WTC11 (cell line): Measurements from ENCODE around the gene CENPT. TPM values are rescaled to one million over a fixed set of nuclear protein-coding genes. Genes with fewer than 3 reads are reported as not detected.

Experiments
- ATAC-seq: fragments of 200-7000 bp; cut with Tn5 transposase; 2 replicates; pipeline ENCODE4 v1.10.0; 2021; ENCODE audit warnings: mild to moderate bottlenecking, moderate library complexity
- CTCF ChIA-PET: fragments of 300-600 bp; sonication (Branson Sonifier 250); formaldehyde crosslinking; loops from one replicate; lab custom pipeline; 2021; ENCODE audit warnings: antibody characterized with exemption; lab: Charles Lee
- POLR2A ChIA-PET: fragments of 350-600 bp; sonication (Branson Sonifier 250); formaldehyde crosslinking; loops from one replicate; lab custom pipeline; 2021; ENCODE audit warnings: antibody characterized with exemption; lab: Charles Lee
- DNase-seq: peaks from one replicate; pipeline ENCODE4 v3.0.0; 2021; ENCODE audit warnings: low spot score
- H3K27ac Mint-ChIP-seq: 2 replicates; pipeline ENCODE4 v1.8.0; 2021; ENCODE audit warnings: mixed read lengths
- H3K27me3 Mint-ChIP-seq: 2 replicates; pipeline ENCODE4 v1.8.0; 2021; ENCODE audit warnings: low read depth, mild to moderate bottlenecking, moderate library complexity, mixed read lengths
- H3K36me3 Mint-ChIP-seq: 2 replicates; pipeline ENCODE4 v1.8.0; 2021; ENCODE audit warnings: mixed read lengths
- H3K4me1 Mint-ChIP-seq: 2 replicates; pipeline ENCODE4 v1.8.0; 2022; ENCODE audit warnings: mixed read lengths
- H3K4me3 Mint-ChIP-seq: 2 replicates; pipeline ENCODE4 v1.8.0; 2021; ENCODE audit warnings: mild to moderate bottlenecking, moderate library complexity, mixed read lengths
- H3K9me3 Mint-ChIP-seq: 2 replicates; pipeline ENCODE4 v1.8.0; 2021; ENCODE audit warnings: mixed read lengths
- AR ChIP-seq: fragments of 250-450 bp; sonication (Bioruptor Pico); IDR thresholded peaks from 2 replicates; pipeline ENCODE4 v1.9.0; 2021; ENCODE audit warnings: mild to moderate bottlenecking
- ATF1 ChIP-seq: sonication (generic); formaldehyde crosslinking; IDR thresholded peaks from 2 replicates; pipeline ENCODE4 v1.8.1; 2023; ENCODE audit warnings: mild to moderate bottlenecking, moderate library complexity, missing genetic modification reagents
- CREB1 ChIP-seq: sonication (generic); formaldehyde crosslinking; IDR thresholded peaks from 2 replicates; pipeline ENCODE4 v1.8.0; 2023; ENCODE audit warnings: mild to moderate bottlenecking, missing genetic modification reagents
- E2F1 ChIP-seq: sonication (generic); formaldehyde crosslinking; IDR thresholded peaks from 2 replicates; pipeline ENCODE4 v1.8.0; 2022; ENCODE audit warnings: mild to moderate bottlenecking, missing genetic modification reagents
- E2F4 ChIP-seq: sonication (generic); formaldehyde crosslinking; IDR thresholded peaks from 2 replicates; pipeline ENCODE4 v1.8.1; 2022; ENCODE audit warnings: low read depth, mild to moderate bottlenecking, moderate library complexity, missing genetic modification reagents, borderline replicate concordance
- ERG ChIP-seq: fragments of 250-450 bp; sonication (Bioruptor Pico); IDR thresholded peaks from 2 replicates; pipeline ENCODE4 v1.8.0; 2021; ENCODE audit warnings: mild to moderate bottlenecking
- ESRRA ChIP-seq: sonication (generic); formaldehyde crosslinking; IDR thresholded peaks from 2 replicates; pipeline ENCODE4 v1.8.1; 2022; ENCODE audit warnings: mild to moderate bottlenecking, missing genetic modification reagents, borderline replicate concordance
- FOXJ3 ChIP-seq: sonication (generic); formaldehyde crosslinking; IDR thresholded peaks from 2 replicates; pipeline ENCODE4 v1.9.0; 2021; ENCODE audit warnings: missing genetic modification reagents, mild to moderate bottlenecking, borderline replicate concordance
- GABPB1 ChIP-seq: sonication (generic); formaldehyde crosslinking; IDR thresholded peaks from 2 replicates; pipeline ENCODE4 v1.8.1; 2023; ENCODE audit warnings: mild to moderate bottlenecking, missing genetic modification reagents
- HMGXB4 ChIP-seq: sonication (generic); formaldehyde crosslinking; IDR thresholded peaks from 2 replicates; pipeline ENCODE4 v1.8.1; 2023; ENCODE audit warnings: mild to moderate bottlenecking, moderate library complexity, missing genetic modification reagents
- KAT7 ChIP-seq: sonication (generic); formaldehyde crosslinking; IDR thresholded peaks from 2 replicates; pipeline ENCODE4 v1.8.1; 2023; ENCODE audit warnings: missing genetic modification reagents, mild to moderate bottlenecking, borderline replicate concordance
- NFYB ChIP-seq: sonication (generic); formaldehyde crosslinking; conservative IDR thresholded peaks from 2 replicates; pipeline ENCODE4 v1.8.0; 2022; ENCODE audit warnings: low read depth, missing genetic modification reagents
- PRRX2 ChIP-seq: fragments of 250-450 bp; sonication (Bioruptor Pico); IDR thresholded peaks from 2 replicates; pipeline ENCODE4 v1.8.0; 2021; ENCODE audit warnings: mild to moderate bottlenecking
- RELA ChIP-seq: sonication (generic); formaldehyde crosslinking; IDR thresholded peaks from 2 replicates; pipeline ENCODE4 v1.8.1; 2022; ENCODE audit warnings: missing genetic modification reagents, mild to moderate bottlenecking, borderline replicate concordance
- SOX15 ChIP-seq: fragments of 250-450 bp; sonication (Bioruptor Pico); IDR thresholded peaks from 2 replicates; pipeline ENCODE4 v1.9.0; 2021; ENCODE audit warnings: mild to moderate bottlenecking
- TCF7 ChIP-seq: sonication (generic); formaldehyde crosslinking; IDR thresholded peaks from 2 replicates; pipeline ENCODE4 v1.8.0; 2022; ENCODE audit warnings: mild to moderate bottlenecking, low read depth, missing genetic modification reagents, moderate library complexity
- TP53 ChIP-seq: sonication (generic); formaldehyde crosslinking; IDR thresholded peaks from 2 replicates; pipeline ENCODE4 v1.8.1; 2023; ENCODE audit warnings: mild to moderate bottlenecking, missing genetic modification reagents
- ZNF138 ChIP-seq: sonication (generic); formaldehyde crosslinking; conservative IDR thresholded peaks from 2 replicates; pipeline ENCODE4 v1.8.1; 2022; ENCODE audit warnings: mild to moderate bottlenecking, moderate library complexity, missing genetic modification reagents
- ZNF232 ChIP-seq: sonication (generic); formaldehyde crosslinking; IDR thresholded peaks from 2 replicates; pipeline ENCODE4 v1.8.0; 2022; ENCODE audit warnings: mild to moderate bottlenecking, missing genetic modification reagents
- ZNF416 ChIP-seq: fragments of 250-450 bp; sonication (Bioruptor Pico); IDR thresholded peaks from 2 replicates; pipeline ENCODE4 v1.9.0; 2021; ENCODE audit warnings: mild to moderate bottlenecking, inconsistent platforms
- ZNF671 ChIP-seq: fragments of 250-450 bp; sonication (Bioruptor Pico); IDR thresholded peaks from 2 replicates; pipeline ENCODE4 v1.8.0; 2021; ENCODE audit warnings: mild to moderate bottlenecking
- total RNA-seq: library from RNA; stranded (reverse); gene quantifications from 3 replicates; pipeline ENCODE4 v1.2.3, GENCODE V29; 2021
- TF ChIP-seq, protein P1 (sequence below): sonication (generic); formaldehyde crosslinking; IDR thresholded peaks from 2 replicates; pipeline ENCODE4 v1.8.0; 2022; ENCODE audit warnings: mild to moderate bottlenecking, missing genetic modification reagents
- TF ChIP-seq, protein P2 (sequence below): sonication (generic); formaldehyde crosslinking; IDR thresholded peaks from 2 replicates; pipeline ENCODE4 v1.8.1; 2023; ENCODE audit warnings: mild to moderate bottlenecking, missing genetic modification reagents, moderate library complexity

The CENPT gene
- total RNA-seq, 1 experiment from 2014 or later: 58.3 TPM

DNA sequence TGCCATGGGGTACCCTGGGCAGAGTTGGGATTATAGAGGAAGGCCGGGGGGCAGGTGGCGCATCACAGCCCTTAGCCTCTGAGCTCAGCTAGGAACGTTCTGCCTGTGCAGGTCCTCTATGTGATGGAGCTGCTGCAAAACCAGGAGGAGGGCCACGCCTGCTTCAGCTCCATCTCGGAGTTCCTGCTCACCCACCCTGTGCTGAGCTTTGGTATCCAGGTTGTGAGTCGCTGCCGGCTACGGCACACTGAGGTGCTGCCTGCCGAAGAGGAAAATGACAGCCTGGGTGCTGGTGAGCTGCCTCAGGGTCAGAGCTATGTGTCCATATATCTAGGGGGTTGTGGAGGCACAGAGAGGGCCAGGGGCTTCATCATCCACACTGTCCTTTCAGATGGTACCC is 31.4 kb upstream of the CENPT start:
- peaks cover 57% of the 10 kb centered on the region for H3K36me3 Mint-ChIP-seq
- no peak overlapping the region for H3K27ac Mint-ChIP-seq
- H3K27me3 Mint-ChIP-seq: no peaks in the 10 kb centered on the region
- no peak for TF ChIP-seq KAT7 (CRISPR knock-in tag)
- TF ChIP-seq ZNF416 (CRISPR knock-in tag): no peak
- no peak for TF ChIP-seq E2F4 (CRISPR knock-in tag)
- TF ChIP-seq SOX15 (CRISPR knock-in tag): no peak
- TF ChIP-seq ZNF138: no peak
- no peak for TF ChIP-seq ZNF671 (CRISPR knock-in tag)
- TF ChIP-seq, protein P1, sequence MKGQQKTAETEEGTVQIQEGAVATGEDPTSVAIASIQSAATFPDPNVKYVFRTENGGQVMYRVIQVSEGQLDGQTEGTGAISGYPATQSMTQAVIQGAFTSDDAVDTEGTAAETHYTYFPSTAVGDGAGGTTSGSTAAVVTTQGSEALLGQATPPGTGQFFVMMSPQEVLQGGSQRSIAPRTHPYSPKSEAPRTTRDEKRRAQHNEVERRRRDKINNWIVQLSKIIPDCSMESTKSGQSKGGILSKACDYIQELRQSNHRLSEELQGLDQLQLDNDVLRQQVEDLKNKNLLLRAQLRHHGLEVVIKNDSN (CRISPR knock-in tag): no peak
- no peak for TF ChIP-seq AR (CRISPR knock-in tag)
- no peak for TF ChIP-seq ESRRA (CRISPR knock-in tag)
- no peak for TF ChIP-seq HMGXB4 (CRISPR knock-in tag)
- ChIA-PET CTCF (no interaction called here), POLR2A (no interaction called here)
- no peak for ATAC-seq
- no peak overlapping the region for H3K4me3 Mint-ChIP-seq
- peaks cover 6% of the 10 kb centered on the region for H3K4me1 Mint-ChIP-seq
- no peak for DNase-seq
- H3K9me3 Mint-ChIP-seq: no peaks in the 10 kb centered on the region

DNA sequence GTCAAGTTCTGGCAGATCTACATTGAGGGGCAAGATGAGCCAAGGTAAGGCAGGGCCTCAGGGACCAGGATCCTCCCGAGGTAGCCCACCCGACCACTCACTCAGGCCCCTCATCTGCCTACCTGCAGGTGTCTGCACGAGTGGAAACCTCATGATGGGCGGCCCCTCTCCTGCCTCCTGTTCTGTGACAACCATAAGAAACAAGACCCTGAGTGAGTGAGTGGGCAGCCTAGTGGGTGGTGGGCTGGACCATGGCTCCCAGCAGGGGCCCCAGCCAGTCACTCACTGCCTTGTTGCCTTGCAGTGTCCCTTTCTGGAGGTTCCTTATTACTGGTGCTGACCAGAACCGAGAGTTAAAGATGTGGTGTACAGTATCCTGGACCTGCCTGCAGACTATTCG is 30.7 kb upstream of the CENPT start:
- Mint-ChIP-seq H3K4me3 (no peak overlapping the region), H3K9me3 (no peaks in the 10 kb centered on the region), H3K36me3 (peaks cover 52% of the 10 kb centered on the region), H3K27me3 (no peaks in the 10 kb centered on the region), H3K27ac (no peak overlapping the region)
- ChIA-PET POLR2A (no interaction called here), CTCF (no interaction called here)
- ATAC-seq (no peak), DNase-seq (no peak)
- TF ChIP-seq ZNF416 (CRISPR knock-in tag): no peak
- TF ChIP-seq, protein P2, sequence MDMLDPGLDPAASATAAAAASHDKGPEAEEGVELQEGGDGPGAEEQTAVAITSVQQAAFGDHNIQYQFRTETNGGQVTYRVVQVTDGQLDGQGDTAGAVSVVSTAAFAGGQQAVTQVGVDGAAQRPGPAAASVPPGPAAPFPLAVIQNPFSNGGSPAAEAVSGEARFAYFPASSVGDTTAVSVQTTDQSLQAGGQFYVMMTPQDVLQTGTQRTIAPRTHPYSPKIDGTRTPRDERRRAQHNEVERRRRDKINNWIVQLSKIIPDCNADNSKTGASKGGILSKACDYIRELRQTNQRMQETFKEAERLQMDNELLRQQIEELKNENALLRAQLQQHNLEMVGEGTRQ (CRISPR knock-in tag): no peak
- TF ChIP-seq E2F1 (CRISPR knock-in tag): no peak
- TF ChIP-seq, protein P1 (CRISPR knock-in tag): no peak
- no peak for TF ChIP-seq TP53 (CRISPR knock-in tag)
- TF ChIP-seq ZNF232: no peak
- TF ChIP-seq CREB1 (CRISPR knock-in tag): no peak
- TF ChIP-seq GABPB1 (CRISPR knock-in tag): no peak
- TF ChIP-seq PRRX2 (CRISPR knock-in tag): no peak
- TF ChIP-seq ERG (CRISPR knock-in tag): no peak
- no peak for TF ChIP-seq NFYB (CRISPR knock-in tag)
- TF ChIP-seq TCF7 (CRISPR knock-in tag): no peak
- TF ChIP-seq ATF1 (CRISPR knock-in tag): no peak
- TF ChIP-seq ESRRA (CRISPR knock-in tag): no peak
- TF ChIP-seq RELA (CRISPR knock-in tag): no peak
- no peak for TF ChIP-seq FOXJ3
- TF ChIP-seq, all 79 proteins: peak for 0
- peaks cover 10% of the 10 kb centered on the region for H3K4me1 Mint-ChIP-seq
